HG02970 (cell line): ENCODE results near the gene SIGLEC15.
"Not testable (repeated sequence)": the region's sequence is repeated elsewhere in the genome, so short reads cannot be mapped to it uniquely, and the experiment has no call there.

Source experiments
- ATAC-seq: cut with Tn5 transposase; IDR thresholded peaks from one replicate; pipeline ENCODE4 v1.9.1; 2021; ENCODE audit warnings: mild to moderate bottlenecking, moderate library complexity, moderate number of reproducible peaks; ENCODE audit not compliant: unreplicated experiment, low FRiP score

SIGLEC15 gene, protein sequence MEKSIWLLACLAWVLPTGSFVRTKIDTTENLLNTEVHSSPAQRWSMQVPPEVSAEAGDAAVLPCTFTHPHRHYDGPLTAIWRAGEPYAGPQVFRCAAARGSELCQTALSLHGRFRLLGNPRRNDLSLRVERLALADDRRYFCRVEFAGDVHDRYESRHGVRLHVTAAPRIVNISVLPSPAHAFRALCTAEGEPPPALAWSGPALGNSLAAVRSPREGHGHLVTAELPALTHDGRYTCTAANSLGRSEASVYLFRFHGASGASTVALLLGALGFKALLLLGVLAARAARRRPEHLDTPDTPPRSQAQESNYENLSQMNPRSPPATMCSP

GRCh38 chr18:45825258-45826044 is at the start of gene SIGLEC15:
SIGLEC15 (plus strand) TSS chr18:45825675; CDS start chr18:45825729, 54 bp downstream.
- no peak for ATAC-seq

DNA sequence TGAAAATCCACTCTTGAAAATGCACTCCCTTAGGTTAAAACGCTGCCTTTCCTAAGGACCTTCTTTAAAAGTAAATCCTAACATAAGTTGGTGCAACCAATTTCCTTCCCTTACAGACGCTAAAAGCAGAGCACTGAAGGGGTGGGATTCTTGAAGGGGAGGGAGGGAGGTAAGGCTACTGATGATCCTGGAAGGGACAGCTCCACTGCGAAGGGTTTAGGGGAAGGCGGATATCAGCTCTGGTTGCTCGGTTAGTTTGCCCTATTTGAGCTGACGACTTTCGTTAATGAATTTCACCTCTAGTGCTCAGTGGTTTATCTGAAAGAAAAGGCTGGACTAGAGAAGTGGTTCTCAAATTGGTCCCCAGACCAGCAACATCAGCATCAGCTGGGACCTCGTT is 49.7 kb upstream of the SIGLEC15 start:
- no peak for ATAC-seq

- ATAC-seq, result no peak
These were observed 48.1 kb upstream of the SIGLEC15 start for GRCh38 chr18:45777393-45777792.

DNA sequence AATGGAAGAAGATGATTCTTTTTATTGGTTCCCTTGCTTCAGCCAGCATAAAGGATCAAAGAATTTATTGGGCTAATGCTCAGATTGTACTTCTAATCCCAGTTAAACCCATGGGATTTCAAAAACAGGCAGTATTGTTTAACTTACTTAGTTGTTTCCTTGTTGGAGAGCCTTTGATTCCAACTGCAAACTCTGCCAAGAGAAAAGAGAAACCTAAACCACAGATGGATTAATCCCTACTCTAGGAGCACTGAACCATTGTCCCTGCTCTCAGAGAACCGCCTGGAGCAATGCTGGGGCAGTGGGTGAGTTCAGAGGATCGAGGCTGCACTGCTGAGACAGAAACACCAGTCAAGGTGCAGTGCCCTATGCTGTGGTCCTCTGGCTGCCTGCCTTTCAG is 44.9 kb upstream of the SIGLEC15 start:
- ATAC-seq, result no peak

DNA sequence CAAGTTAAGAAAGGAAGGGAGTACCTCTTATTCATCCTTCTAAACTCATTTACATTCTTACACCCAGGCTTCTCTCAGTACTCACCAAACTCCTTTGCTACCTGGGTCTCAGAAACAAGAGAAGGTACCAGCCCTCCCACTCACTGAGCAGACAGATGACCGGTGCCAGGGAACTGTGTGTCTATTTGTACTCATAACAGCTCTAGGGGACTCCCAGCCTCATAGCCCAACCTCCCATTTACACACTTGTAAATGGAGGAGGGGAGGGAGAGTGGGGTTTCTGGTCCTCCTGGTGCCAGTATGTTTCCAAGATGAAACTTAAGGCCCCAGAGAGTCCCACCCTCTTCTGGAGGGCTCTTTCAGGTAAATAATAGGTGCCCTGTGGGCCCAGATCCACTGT is 42.8 kb upstream of the SIGLEC15 start:
- ATAC-seq, result no peak

- no peak for ATAC-seq
These were observed 42.1 kb upstream of the SIGLEC15 start for GRCh38 chr18:45783097-45784075.

GRCh38 chr18:45785134-45785533 is 40.3 kb upstream of the SIGLEC15 start:
- no peak for ATAC-seq

GRCh38 chr18:45786941-45787340 is 38.5 kb upstream of the SIGLEC15 start:
- no peak for ATAC-seq

DNA sequence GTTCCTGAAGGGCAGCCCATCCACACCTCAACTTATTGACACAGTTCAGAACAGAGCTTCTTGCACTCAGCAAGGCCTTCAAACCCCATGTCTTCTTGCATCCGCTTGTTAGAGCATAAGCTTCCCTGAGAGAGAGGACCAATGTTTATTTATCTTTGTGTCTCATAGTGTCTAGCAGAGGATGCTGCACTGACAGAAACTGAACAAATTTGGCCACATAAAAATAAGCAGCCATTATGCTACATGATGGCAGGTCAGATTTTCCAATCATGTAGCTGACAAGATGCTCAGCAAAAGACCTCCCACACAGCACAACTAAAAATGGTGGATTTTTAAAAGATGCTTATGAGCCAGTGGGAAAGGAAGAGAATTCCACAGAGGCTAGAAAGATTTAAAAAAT is 38.1 kb upstream of the SIGLEC15 start:
- no peak for ATAC-seq

DNA sequence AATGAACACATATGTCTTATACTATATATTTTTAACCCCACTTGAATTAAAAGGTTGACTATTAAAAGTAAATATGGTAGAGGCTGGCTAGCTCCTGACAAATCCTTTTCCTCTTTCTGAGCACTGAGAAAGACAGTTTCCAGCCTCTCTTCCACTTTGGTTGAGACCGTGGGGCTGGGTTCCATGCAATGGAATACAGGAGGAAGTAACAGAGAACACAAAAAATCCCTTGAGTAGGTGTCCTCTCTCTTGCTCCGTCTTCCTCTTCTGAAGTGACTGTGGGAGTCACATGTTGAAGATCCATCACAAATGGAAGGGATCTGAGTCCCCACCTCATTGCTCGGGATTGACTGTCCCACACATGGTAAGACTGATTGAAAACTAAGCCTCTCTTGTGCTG is 36.6 kb upstream of the SIGLEC15 start:
- no peak for ATAC-seq

- no peak for ATAC-seq
These were observed 32.8 kb upstream of the SIGLEC15 start for GRCh38 chr18:45792506-45793263.

DNA sequence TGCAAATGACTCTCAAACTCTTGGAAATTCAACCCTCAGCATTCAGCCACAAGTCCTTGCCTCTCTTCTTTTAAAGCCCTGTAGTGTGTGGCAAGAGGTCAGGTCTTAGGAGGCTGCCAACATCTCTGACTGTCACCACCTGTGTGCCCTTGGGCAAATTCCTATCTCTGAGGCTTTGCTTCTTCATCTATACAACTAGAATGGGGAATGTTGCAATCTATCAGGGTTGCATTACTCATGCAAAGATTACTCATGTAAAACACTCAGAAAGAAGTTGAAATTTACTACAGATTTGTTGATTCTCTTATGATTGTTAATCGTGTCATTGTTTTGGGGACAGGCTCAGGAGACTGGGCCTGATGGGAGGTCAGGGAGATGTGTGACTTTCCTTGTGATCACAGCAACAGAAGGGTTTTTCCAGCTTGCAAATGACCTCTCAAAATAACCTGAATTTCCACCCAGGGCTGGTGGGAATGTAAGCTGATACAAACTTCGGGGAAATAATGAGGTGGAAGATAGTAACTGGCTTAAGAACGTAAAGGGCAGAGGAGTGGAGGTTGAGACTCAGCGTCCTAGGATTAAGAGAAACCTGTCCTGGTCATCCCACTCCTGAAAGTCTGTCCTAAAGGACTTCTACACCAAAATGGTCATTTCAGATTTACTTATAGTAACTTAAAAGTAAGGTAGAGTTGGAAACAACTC is 32.1 kb upstream of the SIGLEC15 start:
- no peak for ATAC-seq

DNA sequence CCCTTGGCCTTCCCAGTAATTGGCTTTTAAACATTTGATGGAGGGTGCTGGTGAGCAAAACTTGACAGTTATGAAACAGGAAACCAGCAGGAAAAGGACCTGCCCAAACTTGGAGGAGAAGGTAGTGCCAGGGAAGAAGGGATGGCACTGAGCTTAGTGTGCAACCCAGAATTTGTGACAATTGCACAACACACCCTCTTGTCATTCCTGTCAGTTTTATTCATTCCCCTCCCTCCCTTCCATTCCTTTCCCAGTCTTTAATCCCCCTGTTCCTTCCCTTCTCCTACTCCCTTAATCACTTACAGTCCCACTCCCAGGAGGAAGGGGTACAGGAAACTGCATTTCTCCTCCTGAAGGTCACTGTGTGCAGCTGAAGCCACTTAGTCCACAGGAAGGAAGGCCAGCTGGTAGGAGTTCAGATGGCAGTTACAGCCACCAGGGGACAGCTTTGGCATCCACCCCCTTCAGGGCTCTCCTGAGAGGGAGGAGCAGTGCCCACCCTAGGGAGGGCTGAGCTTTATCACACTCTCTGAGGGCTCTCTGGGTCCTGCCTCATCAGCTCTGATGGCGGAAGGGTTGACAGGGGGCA is 24.0 kb upstream of the SIGLEC15 start:
- ATAC-seq, result no peak

- ATAC-seq, result no peak
These were observed 22.5 kb upstream of the SIGLEC15 start for GRCh38 chr18:45802814-45803492.

- ATAC-seq, result no peak
These were observed 19.9 kb upstream of the SIGLEC15 start for GRCh38 chr18:45805551-45805950.

DNA sequence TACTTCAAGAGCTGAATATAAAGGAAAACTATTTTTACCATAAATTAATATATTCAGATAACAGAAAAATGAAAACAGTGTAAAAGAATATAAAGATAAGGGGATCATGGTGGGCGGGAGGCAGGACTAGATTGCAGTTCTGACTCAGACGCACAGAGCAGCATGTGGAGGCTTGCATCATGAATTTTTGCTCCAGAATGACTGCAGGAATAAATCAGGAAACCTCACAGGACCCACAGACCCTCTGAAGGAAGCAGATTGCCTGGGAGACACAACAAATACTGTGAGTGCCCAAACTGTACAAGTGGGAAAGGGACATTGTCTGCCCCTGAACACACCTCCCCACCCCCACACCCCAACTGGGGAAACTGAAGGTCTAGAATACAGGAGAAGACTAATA is 19.2 kb upstream of the SIGLEC15 start:
- ATAC-seq, result no peak

GRCh38 chr18:45807144-45807543 is 18.3 kb upstream of the SIGLEC15 start:
- not testable (repeated sequence) for ATAC-seq

- not testable (repeated sequence) for ATAC-seq
These were observed 10.7 kb upstream of the SIGLEC15 start for GRCh38 chr18:45814733-45815132.
